GM23248 (cell line): ENCODE data around the gene PCDHGB6.

Experiments used
- EZH2 ChIP-seq: fragments of 200-600 bp; sonication (generic); IDR thresholded peaks from 2 replicates; pipeline ENCODE4 v1.6.1; 2018; ENCODE audit warnings: antibody characterized with exemption, mild to moderate bottlenecking; ENCODE audit not compliant: insufficient read depth, poor library complexity, severe bottlenecking
- EZH2phosphoT487 ChIP-seq: fragments of 200-600 bp; sonication (generic); IDR thresholded peaks from 2 replicates; pipeline ENCODE4 v1.6.1; 2018; ENCODE audit warnings: antibody characterized with exemption, moderate library complexity, mild to moderate bottlenecking, low read depth; ENCODE audit not compliant: insufficient read depth

- TF ChIP-seq EZH2, result no peak
- TF ChIP-seq EZH2phosphoT487, result no peak
Observed at GRCh38 chr5:141413540-141414069, 5.8 kb downstream of the PCDHGB6 start.
